ENCODE measurements around the gene ZNF716. TPM values are rescaled to one million over a fixed set of nuclear protein-coding genes. Genes with fewer than 3 reads are reported as not detected.

ZNF716 gene
- total RNA-seq, 4 donors from 2014 or later: not detected

GRCh38 chr7:57415730-57416129 lies 34.2 kb upstream of the ZNF716 start:
- intact Hi-C loops (cut with DNase I; ENCODE audit: low total_unique reads): no loop called here
- WGBS, 2 donors (ENCODE audit: low coverage in 1 of 2): 64% methylated on average over 9 of the region's 9 CpGs; no CpG with 5 or more reads in 1 of the 2 donors
- no peaks in the 10 kb centered on the region for H3K9me3 ChIP-seq

GRCh38 chr7:57416601-57417358 lies 33.2 kb upstream of the ZNF716 start:
- no peak overlapping the region for H3K4me3 ChIP-seq
- no peak overlapping the region for H3K27ac ChIP-seq
- H3K4me1 ChIP-seq: no peaks in the 10 kb centered on the region
- H3K36me3 ChIP-seq: no peaks in the 10 kb centered on the region
- 90% methylated on average over 6 of the region's 8 CpGs; no CpG with 5 or more reads in 1 of the 2 donors for WGBS, 2 donors (ENCODE audit: low coverage in 1 of 2)
- intact Hi-C loops (cut with DNase I; ENCODE audit: low total_unique reads): no loop called here
- H3K27me3 ChIP-seq: no peaks in the 10 kb centered on the region
- in situ Hi-C loops (cut with MboI; ENCODE audit: low pct_ligation_motif_present in 1 of 4, low pct_unique_long_range_greater_than_20kb in 1 of 4, low sequenced_read_pairs in 3 of 4): loop anchor here in 1 of 4 donors (25.0 kb wide), 1 partner anchor 104 kb away; no protein-coding TSS in a partner anchor
- H3K9me3 ChIP-seq: no peaks in the 10 kb centered on the region
- no peak for DNase-seq
- TF ChIP-seq, protein P1, sequence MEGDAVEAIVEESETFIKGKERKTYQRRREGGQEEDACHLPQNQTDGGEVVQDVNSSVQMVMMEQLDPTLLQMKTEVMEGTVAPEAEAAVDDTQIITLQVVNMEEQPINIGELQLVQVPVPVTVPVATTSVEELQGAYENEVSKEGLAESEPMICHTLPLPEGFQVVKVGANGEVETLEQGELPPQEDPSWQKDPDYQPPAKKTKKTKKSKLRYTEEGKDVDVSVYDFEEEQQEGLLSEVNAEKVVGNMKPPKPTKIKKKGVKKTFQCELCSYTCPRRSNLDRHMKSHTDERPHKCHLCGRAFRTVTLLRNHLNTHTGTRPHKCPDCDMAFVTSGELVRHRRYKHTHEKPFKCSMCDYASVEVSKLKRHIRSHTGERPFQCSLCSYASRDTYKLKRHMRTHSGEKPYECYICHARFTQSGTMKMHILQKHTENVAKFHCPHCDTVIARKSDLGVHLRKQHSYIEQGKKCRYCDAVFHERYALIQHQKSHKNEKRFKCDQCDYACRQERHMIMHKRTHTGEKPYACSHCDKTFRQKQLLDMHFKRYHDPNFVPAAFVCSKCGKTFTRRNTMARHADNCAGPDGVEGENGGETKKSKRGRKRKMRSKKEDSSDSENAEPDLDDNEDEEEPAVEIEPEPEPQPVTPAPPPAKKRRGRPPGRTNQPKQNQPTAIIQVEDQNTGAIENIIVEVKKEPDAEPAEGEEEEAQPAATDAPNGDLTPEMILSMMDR (IDR thresholded peaks at IDR 0.05): no peak
- no peak for TF ChIP-seq EP300 (IDR thresholded peaks at IDR 0.05; ENCODE audit: low read depth)
- no peak for TF ChIP-seq POLR2A (IDR thresholded peaks at IDR 0.05)
- no peak for TF ChIP-seq POLR2AphosphoS5 (IDR thresholded peaks at IDR 0.05)

More at GRCh38 chr7:57415730-57416129, 34.2 kb upstream of the ZNF716 start:
- in situ Hi-C loops (cut with MboI; ENCODE audit: low pct_ligation_motif_present in 1 of 4, low pct_unique_long_range_greater_than_20kb in 1 of 4, low sequenced_read_pairs in 3 of 4): loop anchor here in 1 of 4 donors (25.0 kb wide), 1 partner anchor 103 kb away; no protein-coding TSS in a partner anchor
- no peak for TF ChIP-seq POLR2A (IDR thresholded peaks at IDR 0.05)
- no peak for TF ChIP-seq EP300 (IDR thresholded peaks at IDR 0.05; ENCODE audit: low read depth)
- TF ChIP-seq, protein P1 (IDR thresholded peaks at IDR 0.05): no peak
- TF ChIP-seq POLR2AphosphoS5 (IDR thresholded peaks at IDR 0.05): no peak
- Histone ChIP-seq H3K36me3 (no peaks in the 10 kb centered on the region), H3K4me1 (no peaks in the 10 kb centered on the region), H3K27me3 (no peaks in the 10 kb centered on the region), H3K27ac (no peak overlapping the region), H3K4me3 (no peak overlapping the region)
- DNase-seq: no peak

- no peaks in the 10 kb centered on the region for H3K27me3 ChIP-seq
- H3K36me3 ChIP-seq: no peaks in the 10 kb centered on the region
- in situ Hi-C loops (cut with MboI; ENCODE audit: low pct_ligation_motif_present in 1 of 4, low pct_unique_long_range_greater_than_20kb in 1 of 4, low sequenced_read_pairs in 3 of 4) (loop anchor here in 1 of 4 donors (25.0 kb wide), 1 partner anchor 105 kb away; no protein-coding TSS in a partner anchor), intact Hi-C loops (cut with DNase I; ENCODE audit: low total_unique reads) (no loop called here)
- no peak for DNase-seq
- H3K27ac ChIP-seq: no peak overlapping the region
- H3K4me3 ChIP-seq: no peak overlapping the region
- WGBS, 2 donors (ENCODE audit: low coverage in 1 of 2): 66 to 80% methylated on average over 1 to 3 of the region's 3 CpGs
- H3K4me1 ChIP-seq: no peaks in the 10 kb centered on the region
- no peak for TF ChIP-seq POLR2A (IDR thresholded peaks at IDR 0.05)
- TF ChIP-seq EP300 (IDR thresholded peaks at IDR 0.05; ENCODE audit: low read depth): no peak
- TF ChIP-seq, protein P1 (IDR thresholded peaks at IDR 0.05): no peak
- TF ChIP-seq POLR2AphosphoS5 (IDR thresholded peaks at IDR 0.05): no peak
- H3K9me3 ChIP-seq: no peaks in the 10 kb centered on the region
Observed at GRCh38 chr7:57417736-57418135, 32.2 kb upstream of the ZNF716 start.

DNA sequence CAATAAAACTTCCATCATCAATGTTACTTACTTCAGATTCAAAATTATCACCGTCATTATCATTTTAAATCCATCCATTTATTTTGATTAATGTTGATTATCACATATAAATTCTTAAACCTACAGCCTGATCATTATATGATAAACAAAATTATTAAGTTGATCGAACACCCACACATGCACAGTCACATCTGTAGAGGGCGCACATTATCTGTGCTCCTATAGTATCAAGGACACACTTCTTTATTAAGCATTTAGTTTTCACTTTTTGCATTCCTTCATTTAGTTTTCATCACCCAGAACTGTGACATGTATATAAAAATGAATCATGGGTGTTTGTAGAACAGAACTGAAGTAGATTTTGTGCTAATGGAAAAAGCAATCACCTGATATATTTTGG lies 26.2 kb upstream of the ZNF716 start:
- Histone ChIP-seq H3K27ac (no peak overlapping the region), H3K36me3 (no peaks in the 10 kb centered on the region), H3K27me3 (no peaks in the 10 kb centered on the region), H3K4me1 (no peaks in the 10 kb centered on the region), H3K4me3 (no peak overlapping the region), H3K9me3 (no peaks in the 10 kb centered on the region)
- TF ChIP-seq EP300 (IDR thresholded peaks at IDR 0.05; ENCODE audit: low read depth) (no peak), POLR2AphosphoS5 (IDR thresholded peaks at IDR 0.05) (no peak), POLR2A (IDR thresholded peaks at IDR 0.05) (no peak)
- TF ChIP-seq, protein P1 (IDR thresholded peaks at IDR 0.05): no peak
- intact Hi-C loops (cut with DNase I; ENCODE audit: low total_unique reads): no loop called here
- no peak for DNase-seq
- WGBS, 2 donors (ENCODE audit: low coverage in 1 of 2): 52 to 73% methylated on average over 3 of the region's 3 CpGs
- in situ Hi-C loops (cut with MboI; ENCODE audit: low pct_ligation_motif_present in 1 of 4, low pct_unique_long_range_greater_than_20kb in 1 of 4, low sequenced_read_pairs in 3 of 4): loop anchor here in 1 of 4 donors (25.0 kb wide), 1 partner anchor 111 kb away; no protein-coding TSS in a partner anchor
